GM11168 (cell line): ENCODE data around the gene PRKN.
"Not testable (repeated sequence)": the region's sequence is repeated elsewhere in the genome, so short reads cannot be mapped to it uniquely, and the experiment has no call there.

Experiments used
- in situ Hi-C: fragments of 300-500 bp; cut with MboI; formaldehyde crosslinking; loops from one replicate; pipeline ENCODE4 v1.12.0; 2022; ENCODE audit warnings: low sequenced_read_pairs; ENCODE audit not compliant: unreplicated experiment

Gene PRKN

DNA sequence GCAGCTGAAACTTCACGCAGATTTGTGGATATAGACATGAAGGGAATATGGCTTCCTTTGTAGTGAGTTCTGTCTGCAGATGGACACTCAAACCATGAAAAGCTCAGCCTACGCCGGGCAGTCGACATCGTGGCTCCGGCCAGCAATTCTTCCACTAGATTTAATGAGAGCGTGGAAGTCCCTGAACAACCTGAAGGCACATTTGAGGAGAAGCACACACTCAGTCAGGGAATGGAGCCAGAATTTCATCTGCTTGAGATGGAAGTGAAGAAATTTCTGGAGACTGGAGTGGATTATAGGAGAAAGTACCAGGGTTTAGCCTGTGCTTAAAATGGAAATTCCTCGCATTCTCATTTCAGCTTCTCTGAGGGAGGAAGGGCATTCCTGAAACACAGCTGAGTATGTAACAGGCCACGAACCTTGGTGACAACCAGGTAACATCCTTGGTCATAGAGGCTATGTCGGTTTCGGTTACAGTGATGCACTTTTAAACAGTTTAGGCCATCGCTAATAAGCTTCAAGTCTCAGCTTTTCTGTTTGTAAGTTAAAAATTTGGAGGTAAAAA, 1373.2 kb downstream of the PRKN start:
- in situ Hi-C loops = loop anchor here (25.0 kb wide), 1 partner anchor 217 kb away; no protein-coding TSS in a partner anchor

DNA sequence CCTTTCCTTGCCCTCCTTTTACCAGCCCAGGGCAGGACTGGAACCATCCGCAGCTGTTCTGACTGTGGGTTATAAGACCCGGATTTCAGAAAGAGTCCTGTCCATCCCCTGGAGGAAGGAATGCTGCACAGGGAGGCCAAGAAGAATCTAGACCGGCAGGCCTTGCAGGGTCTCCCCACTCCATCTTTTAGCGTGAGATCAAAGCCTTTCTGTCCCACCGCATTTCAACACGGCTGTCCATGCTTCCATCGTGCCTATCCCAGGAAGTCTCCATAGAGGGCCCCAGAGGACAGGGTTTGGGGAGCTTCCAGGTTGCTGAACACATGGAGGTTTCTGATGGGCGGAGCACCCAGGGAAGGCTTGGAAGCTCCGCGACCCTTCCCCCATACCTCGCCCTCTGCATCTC, 1374.4 kb downstream of the PRKN start:
- in situ Hi-C loops = loop anchor here (25.0 kb wide), 1 partner anchor 216 kb away; no protein-coding TSS in a partner anchor

DNA sequence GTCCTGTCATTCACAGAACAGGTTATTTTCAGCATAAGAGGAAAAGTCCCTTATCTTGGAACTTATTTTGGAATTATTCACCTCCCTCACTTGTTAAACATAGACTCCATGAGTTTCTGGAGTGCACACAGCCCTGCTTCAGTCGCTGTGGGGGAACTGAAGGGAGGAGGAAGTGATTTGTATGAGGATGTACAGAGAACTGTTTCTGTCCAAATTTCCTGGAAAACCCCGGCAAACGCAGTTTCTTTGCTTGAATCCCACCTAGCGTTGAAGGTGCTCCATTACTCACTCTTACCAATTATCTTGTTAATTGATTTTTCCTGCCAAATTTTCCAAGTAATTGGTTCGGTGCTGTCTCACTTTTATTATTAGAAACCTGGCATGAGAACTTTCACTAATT, 1375.7 kb downstream of the PRKN start:
- in situ Hi-C loops = loop anchor here (25.0 kb wide), 1 partner anchor 215 kb away; no protein-coding TSS in a partner anchor

DNA sequence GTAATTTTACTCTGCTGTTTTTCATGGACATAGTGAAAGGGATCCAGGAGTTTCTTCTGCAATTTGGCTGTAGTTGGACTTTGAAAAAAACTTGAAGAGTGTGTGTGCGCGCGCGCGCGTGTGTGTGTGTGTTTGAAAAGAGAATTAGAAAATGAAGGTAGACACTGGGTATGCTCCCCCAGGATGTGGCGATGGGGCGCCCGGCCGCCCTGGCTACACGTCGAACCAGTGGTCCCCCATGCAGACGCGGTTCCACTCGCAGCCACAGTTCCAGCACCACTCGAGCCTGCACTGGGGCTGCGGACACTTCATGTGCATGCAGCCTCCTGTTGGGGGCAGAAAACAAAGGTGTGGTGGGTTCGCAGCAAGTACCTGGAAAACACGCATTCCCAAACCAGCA, 1377.7 kb downstream of the PRKN start:
- in situ Hi-C loops = loop anchor here (25.0 kb wide), 1 partner anchor 213 kb away; no protein-coding TSS in a partner anchor

DNA sequence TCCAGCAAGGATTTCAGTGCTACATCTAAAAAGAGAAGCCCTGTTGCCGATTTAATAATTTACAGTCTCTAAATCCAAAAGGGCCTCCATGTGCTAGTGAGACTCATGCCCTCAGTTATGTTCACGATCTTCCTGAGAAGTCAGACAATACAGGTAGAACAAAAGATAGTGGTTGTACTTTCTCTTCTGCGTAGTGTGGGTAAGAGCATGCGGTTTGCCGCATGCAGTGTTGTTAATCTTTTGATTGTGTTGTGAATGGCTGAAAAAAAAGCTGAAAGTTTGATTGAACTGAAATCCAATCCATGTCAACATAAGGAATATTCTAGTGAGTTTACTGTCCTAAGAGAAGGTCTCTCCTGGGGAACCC, 1379.0 kb downstream of the PRKN start:
- in situ Hi-C loops = no loop called here

DNA sequence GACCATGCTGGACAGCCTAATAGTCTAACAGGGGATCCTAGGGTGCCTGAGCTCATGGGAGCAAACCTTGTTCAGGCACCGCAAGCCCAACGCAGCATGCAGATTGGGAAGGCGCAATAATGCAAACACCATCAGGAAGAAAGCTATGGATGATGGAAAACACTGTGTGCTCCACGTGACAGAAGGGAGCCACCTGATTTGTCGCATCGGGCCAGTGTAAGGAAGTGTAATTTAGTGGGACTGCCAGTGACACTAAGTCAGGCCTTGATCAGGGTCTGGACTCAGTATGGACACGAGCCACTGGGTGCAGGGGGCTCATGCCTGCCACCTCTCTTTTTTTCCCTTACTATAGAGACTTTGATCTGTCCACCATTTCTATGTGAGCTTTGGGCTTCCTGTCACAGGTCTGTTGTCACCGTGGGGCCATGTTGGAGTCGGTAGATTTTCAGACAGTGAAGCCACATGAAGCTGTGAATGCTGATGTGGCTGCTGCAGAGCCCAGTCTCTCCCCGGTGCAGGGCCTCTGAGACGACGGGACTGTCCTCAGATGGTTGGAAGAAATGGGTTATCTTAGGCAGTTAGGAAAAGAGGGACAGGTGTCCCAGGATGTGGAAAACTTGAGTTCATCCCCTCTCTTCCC, 1379.5 kb downstream of the PRKN start:
- in situ Hi-C loops = no loop called here

DNA sequence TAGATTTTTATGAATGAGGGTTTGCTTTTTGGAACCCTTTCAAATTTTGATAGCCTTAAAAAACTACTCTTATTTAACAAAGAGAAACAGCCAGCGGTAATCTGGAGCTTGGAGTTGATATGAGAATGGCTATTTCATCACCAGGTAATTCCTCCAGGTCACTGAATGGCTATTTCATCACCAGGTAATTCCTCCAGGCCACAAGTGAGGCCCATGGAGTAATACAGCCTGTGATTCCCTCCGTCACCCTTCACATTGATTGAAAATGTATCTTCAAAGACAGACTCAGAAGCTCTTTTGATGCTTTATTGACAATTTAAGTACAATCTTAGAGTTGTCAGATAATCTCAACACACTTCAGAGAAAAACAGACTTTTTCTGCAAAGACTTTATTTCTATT, 1380.4 kb downstream of the PRKN start:
- in situ Hi-C loops = no loop called here

DNA sequence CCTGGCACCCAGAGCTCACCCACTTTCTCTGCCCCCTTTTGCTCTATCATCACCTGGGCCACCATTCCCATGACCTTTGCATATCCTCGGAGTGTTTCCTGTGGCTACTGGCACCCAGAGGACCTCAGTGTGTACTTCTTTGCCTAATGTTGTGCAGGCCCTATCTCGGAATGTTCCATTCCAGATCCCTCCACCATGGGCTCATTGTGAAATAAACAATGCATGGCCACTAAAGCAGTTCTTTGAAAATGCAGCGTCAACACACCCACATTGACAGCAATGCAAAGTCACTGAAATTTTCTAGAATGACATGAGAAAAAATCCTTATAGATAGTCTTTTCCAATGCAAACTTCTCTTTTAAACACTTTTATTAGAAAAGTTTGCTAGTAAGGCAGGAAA, 1380.8 kb downstream of the PRKN start:
- in situ Hi-C loops = no loop called here

DNA sequence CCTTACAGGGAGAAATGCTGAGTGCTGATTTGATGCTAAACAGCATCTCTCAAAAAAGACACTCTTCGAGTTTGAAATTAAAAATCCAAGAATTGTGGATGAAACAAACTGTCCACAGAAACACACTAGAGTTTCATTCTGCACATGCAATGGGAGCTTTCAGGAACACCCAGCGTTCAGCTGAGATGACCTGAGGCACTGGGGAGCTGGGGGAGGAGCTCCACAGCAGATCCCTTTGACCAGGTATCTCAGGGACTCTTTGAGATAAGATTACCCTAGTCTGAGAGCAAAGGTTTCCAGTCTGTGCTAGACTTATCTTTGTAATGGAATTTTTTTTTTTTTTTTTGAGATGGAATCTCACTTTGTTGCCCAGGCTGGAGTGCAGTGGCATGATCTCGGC, 1382.9 kb downstream of the PRKN start:
- in situ Hi-C loops = no loop called here

DNA sequence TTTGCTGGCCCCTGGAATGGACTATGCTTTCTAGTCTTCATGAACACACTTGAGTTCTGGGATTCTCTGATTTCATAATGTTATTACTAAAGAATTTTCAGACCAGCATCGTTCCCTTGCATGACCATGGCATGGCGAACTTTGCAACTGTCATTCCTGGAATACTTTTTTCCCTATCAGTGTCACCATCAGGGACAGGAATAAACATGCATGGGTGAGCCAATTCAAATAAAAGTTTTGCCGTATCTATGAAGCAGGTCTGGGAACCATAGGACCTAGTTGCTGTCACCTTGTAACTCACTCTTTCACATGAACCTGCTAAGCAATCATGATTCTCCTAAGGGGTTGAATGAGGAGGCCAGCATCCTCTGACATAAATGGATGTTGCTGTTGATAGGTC, 1385.5 kb downstream of the PRKN start:
- in situ Hi-C loops = no loop called here

DNA sequence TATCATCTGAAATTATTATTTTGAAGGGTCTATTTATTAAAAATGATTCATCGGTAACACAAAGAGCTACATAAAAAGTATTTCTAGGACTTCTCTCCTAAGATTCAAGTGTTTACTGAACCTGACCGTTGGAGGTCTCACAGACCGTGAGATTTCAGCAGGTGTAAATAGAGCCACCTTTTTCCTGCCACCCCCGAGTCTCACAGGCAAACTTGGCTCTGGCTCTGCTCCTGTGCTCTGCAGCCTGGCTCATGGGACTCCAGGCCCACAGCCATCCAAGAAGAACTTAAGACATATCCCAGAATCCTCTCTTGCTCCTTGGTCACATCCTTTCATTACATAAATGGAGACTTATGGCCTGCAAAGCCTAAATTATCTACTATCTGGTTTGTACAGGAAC, 1385.9 kb downstream of the PRKN start:
- in situ Hi-C loops = no loop called here

DNA sequence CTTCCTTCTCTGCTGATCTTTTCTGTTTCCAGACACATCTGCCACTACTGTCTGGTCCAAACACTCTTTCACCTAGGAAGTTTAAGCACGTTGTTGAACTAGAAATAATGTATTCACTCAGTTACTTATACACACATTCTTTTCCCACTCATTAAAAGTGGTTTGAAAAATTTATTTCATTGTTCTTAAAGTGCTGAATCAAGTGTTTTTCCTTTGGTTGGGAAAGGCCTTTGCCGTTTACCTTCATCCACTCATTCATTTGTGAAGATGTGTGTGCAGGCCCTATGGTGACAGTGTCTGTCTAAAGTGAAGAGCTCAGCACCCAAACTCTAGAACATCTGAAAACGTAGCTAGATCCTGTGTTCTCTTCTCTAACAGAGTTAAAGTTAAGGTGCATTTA, 1389.6 kb downstream of the PRKN start:
- in situ Hi-C loops = no loop called here

DNA sequence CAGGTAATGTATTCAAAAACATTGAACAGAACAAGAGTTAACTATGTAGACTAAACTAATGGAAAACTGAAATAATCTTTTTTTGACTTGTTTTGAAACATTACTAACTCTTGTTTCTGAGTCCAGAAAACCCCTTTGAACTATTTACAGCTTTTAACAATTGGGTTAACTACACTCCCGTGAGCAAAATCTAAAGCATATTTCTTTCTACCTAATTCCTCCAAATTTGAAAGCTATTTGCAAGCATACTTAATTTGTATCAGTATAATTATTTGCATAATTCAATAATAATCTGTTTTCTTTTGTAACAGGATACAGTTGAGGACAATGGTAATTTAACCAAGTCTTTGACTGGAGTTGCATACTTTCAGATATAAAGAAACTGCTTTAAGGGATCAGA, 1391.1 kb downstream of the PRKN start:
- in situ Hi-C loops = no loop called here

DNA sequence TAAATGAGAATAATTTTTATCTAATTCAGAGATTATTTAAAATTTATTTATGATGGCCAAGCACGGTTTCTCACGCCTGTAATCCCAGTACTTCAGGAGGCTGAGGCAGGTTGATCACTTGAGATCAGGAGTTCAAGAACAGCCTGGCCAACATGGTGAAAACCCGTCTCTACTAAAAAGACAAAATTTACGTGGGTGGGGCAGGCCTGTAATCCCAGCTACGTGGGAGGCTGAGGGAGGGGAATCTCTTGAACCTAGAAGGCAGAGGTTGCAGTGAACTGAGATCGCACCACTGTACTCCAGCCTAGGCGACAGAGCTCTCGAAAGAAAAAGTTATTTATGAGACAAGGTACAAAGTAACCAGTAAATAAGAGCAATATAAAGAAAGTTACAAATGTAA, 1394.2 kb downstream of the PRKN start:
- in situ Hi-C loops = no loop called here

DNA sequence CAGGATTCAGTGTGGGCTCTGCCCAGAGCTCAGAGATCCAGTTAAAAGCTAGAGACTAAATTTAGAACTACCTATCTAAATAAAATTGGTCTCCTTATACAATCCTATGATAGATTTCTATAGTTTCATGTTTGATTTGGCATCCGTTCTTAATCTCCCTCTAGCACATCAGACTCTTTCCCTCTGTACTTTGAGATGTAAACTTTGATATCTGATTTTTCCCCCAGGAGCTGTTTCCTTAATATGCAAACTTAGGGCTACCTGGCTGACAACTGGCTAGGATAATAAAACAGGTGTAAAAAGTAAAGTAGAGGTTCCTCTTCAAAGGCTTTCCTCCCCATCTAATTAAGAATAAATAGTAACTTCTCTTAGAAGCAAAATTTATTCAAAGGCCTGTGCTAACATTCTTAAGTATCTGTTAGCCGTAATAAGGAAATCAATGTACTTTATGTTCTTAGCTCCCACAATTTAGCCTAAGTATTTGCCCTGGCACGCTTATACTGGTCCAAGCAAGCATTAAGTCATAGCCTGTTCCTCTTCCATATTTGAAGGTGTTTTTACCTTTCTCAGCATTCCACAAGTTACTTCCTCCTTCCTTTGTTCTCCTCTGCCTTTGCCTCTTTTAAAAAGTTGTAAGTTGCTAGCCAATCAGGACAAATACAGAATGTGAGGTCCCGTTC, 1396.0 kb downstream of the PRKN start:
- in situ Hi-C loops = not testable (repeated sequence)

DNA sequence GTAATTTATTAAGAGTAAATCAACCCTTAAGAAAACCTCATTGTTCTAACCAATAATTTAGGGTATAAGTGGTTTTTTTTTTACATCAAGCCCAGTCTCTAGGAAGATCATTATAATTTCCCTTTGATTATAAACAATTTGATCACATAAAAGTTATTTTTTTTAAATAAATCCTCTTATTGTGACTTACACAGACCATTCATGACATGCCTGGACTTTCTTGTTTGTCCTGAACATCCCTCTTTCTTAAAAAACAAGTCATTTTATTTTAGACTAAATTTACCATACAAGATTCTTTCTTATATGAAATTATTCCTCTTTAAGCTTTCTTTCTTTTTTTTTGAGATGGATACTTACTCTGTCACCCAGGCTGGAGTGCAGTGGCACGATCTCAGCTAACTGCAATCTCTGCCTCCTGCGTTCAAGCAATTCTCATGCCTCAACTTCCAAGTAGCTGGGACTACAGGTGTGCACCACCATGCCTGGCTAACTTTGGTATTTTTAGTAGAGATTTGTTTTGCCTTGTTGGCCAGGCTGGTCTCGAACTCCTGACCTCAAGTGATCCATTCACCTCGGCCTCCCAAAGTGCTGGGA, 1400.1 kb downstream of the PRKN start:
- in situ Hi-C loops = no loop called here

DNA sequence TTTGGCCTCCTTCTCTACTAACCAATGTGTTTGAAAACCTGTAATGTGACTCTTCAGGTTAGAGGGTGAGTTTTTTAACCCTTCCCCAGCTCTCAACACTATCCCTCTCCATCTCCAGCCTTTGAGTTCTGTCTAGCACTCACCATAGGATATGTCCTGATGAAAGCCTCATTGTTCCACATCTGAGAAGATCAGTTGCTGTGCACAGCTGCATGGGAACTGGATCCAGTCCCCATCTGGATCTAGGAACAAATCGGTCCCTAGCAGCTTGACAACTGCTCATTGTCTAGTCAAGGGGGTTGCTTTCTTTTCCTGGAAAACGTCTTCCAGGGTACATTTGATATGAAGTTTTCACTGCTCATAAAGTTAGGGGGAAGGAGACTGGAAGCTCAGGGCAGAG, 1408.3 kb downstream of the PRKN start:
- in situ Hi-C loops = no loop called here

DNA sequence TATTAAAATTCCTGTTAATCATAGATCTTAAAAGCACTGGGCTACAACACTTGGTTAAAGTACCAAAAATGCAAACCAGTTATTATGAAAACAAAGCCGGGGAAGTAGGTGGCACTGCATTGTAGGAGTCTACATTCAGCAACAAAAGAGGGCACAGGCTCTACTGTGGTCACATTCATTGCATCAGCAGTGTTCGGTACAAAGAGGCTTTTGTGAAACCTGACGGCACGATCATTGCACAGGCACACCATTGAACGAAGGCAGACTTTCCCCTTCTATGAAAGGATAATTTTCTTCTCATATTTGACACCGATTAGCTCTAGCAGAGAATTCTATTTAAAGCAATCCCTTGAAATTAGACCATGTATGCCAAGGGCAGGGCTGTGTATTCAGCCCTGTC, 1409.1 kb downstream of the PRKN start:
- in situ Hi-C loops = no loop called here

DNA sequence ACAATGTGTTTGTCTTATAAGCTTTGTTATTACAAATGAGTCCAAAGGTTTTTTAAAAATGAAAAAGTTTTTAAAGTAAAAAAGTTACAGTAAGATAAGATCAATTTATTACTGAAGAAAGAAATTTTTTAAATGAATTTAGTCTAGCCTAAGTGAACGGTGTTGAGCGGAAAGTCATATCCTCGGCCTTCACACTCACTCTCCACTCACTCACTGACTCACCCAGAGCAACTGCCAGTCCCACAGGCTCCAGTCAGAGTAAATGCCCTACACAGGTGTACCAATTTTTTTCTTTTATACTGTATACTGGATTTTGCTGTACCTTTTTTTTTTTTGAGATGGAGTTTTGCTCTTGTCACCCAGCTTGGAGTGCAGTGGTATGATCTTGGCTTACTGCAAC, 1411.0 kb downstream of the PRKN start:
- in situ Hi-C loops = no loop called here

DNA sequence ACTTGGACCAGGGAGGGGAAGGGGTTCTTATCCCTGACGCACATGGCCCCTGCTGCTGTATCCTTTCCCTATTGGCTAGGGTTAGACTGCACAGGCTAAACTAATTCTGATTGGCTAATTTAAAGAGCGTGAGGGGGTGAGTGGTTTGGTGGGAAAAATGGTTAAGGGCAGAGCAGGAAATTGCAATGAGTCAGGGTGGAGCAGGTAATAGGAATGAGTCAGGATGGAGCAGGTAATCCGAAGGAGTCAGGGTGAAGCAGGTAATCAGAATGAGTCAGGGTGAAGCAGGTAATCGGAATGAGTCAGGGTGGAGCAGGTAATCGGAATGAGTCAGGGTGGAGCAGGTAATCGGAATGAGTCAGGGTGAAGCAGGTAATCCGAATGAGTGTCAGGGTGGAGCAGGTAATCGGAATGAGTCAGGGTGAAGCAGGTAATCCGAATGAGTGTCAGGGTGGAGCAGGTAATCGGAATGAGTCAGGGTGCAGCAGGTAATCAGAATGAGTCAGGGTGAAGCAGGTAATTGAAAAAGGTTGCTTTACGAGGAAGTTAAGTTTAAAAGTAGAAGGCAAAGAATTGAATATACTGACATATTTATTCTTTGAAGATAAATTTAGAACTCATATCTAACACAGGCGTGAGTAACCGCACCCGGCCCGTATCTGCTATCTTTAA, 1412.2 kb downstream of the PRKN start:
- in situ Hi-C loops = not testable (repeated sequence)
